DMS 273 (cell line): ENCODE data around the gene MAP3K14.
A peak's percentile ranks its signal among the peaks of the same experiment; 100 is the strongest.

Experiments
- DNase-seq: peaks from one replicate; lab custom pipeline; 2025; ENCODE audit not compliant: unreplicated experiment; lab: John Stamatoyannopoulos, UW

The MAP3K14 gene

GRCh38 chr17:45225051-45225700, 91.6 kb downstream of the MAP3K14 start:
- peak; percentile 36 for DNase-seq

GRCh38 chr17:45224671-45225050, 92.2 kb downstream of the MAP3K14 start:
- no peak for DNase-seq

GRCh38 chr17:45223539-45224528, 93.0 kb downstream of the MAP3K14 start:
- peak; percentile 50 for DNase-seq

GRCh38 chr17:45222996-45223538, 93.8 kb downstream of the MAP3K14 start:
- no peak for DNase-seq

GRCh38 chr17:45222289-45222995, 94.4 kb downstream of the MAP3K14 start:
- DNase-seq: peak; percentile 53

DNA sequence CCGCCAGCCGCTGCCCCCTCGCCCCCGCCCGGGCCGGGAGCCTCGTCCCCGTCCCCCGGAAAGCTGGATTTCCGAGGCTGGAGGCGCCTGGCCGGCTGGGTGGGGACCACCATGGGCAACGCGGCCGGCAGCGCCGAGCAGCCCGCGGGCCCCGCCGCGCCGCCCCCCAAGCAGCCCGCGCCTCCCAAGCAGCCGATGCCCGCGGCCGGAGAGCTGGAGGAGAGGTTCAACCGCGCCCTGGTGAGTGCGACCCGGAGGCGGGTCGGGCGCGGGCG, 94.9 kb downstream of the MAP3K14 start:
- peak; percentile 42 for DNase-seq

GRCh38 chr17:45221081-45222013, 95.5 kb downstream of the MAP3K14 start, which contains the start of gene FMNL1:
FMNL1 (plus strand) TSS chr17:45221885; CDS start chr17:45222125, 240 bp downstream.
- peak; percentile 63 for DNase-seq

DNA sequence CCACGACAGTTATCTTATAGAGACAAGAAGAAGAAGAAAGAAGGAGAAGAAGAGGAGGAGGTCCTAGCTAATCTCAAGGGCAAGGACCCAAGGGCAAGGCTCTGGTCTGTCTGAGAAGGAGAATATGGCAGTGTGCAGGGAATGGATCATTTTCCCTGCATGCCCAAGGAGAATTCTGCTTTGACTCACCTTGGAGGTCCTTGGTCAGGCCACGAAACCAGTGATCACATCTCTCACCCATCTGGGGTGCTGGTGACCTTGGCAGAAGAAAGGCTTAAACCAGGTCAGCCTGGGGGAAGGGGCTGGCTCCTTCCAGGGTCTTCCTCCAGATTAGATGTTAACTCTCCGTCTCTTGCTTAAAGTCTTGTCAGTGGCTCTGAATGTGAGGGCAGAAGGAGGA, 96.7 kb downstream of the MAP3K14 start:
- no peak for DNase-seq

GRCh38 chr17:45218895-45219661, 97.7 kb downstream of the MAP3K14 start:
- DNase-seq: peak; percentile 92
